Hepatocyte (in vitro differentiated cells): Measurements from ENCODE around the gene TMEM270. TPM values are rescaled to one million over a fixed set of nuclear protein-coding genes. Genes with fewer than 3 reads are reported as not detected.

Source experiments
- DNase-seq: peaks from one replicate; pipeline ENCODE4 v3.0.0-alpha.2; 2016; ENCODE audit warnings: low spot score
- H2AFZ ChIP-seq: fragments of 200-600 bp; sonication (generic); 2 replicates; pipeline ENCODE4 v1.6.0; 2016; ENCODE audit warnings: antibody characterized with exemption, mild to moderate bottlenecking
- H3K27ac ChIP-seq: fragments of 200-600 bp; sonication (generic); 2 replicates; pipeline ENCODE4 v1.5.1; 2016; ENCODE audit warnings: mild to moderate bottlenecking
- H3K27me3 ChIP-seq: fragments of 200-600 bp; sonication (generic); 2 replicates; pipeline ENCODE4 v1.6.1; 2016
- H3K36me3 ChIP-seq: fragments of 200-600 bp; sonication (generic); replicated peaks from 2 replicates; pipeline ENCODE4 v1.5.1; 2016; ENCODE audit warnings: low read depth; ENCODE audit not compliant: insufficient read depth
- H3K4me1 ChIP-seq: fragments of 200-600 bp; sonication (generic); 2 replicates; pipeline ENCODE4 v1.5.1; 2016; ENCODE audit warnings: mild to moderate bottlenecking, moderate library complexity; ENCODE audit not compliant: insufficient read depth
- H3K4me2 ChIP-seq: fragments of 200-600 bp; sonication (generic); 2 replicates; pipeline ENCODE4 v1.6.0; 2016
- H3K4me3 ChIP-seq: fragments of 200-600 bp; sonication (generic); 2 replicates; pipeline ENCODE4 v1.5.1; 2016; ENCODE audit warnings: mild to moderate bottlenecking
- H3K79me2 ChIP-seq: fragments of 200-600 bp; sonication (generic); 2 replicates; pipeline ENCODE4 v1.6.0; 2017; ENCODE audit warnings: mild to moderate bottlenecking
- H3K9me2 ChIP-seq: fragments of 200-600 bp; sonication (generic); replicated peaks from 2 replicates; pipeline ENCODE4 v1.6.0; 2017; ENCODE audit warnings: mild to moderate bottlenecking; ENCODE audit not compliant: insufficient read depth
- H3K9me3 ChIP-seq: fragments of 200-600 bp; sonication (generic); 2 replicates; pipeline ENCODE4 v1.5.1; 2016; ENCODE audit warnings: low read depth, mild to moderate bottlenecking
- H4K20me1 ChIP-seq: fragments of 200-600 bp; sonication (generic); 2 replicates; pipeline ENCODE4 v1.6.0; 2016; ENCODE audit warnings: mild to moderate bottlenecking; ENCODE audit not compliant: insufficient read depth, poor library complexity, severe bottlenecking
- CTCF ChIP-seq: fragments of 200-600 bp; sonication (generic); IDR thresholded peaks from 2 replicates; pipeline ENCODE4 v1.5.1; 2016; ENCODE audit warnings: antibody characterized with exemption, mild to moderate bottlenecking; ENCODE audit not compliant: poor library complexity
- EZH2 ChIP-seq: fragments of 200-600 bp; sonication (generic); IDR thresholded peaks from 2 replicates; pipeline ENCODE4 v1.6.1; 2016; ENCODE audit warnings: antibody characterized with exemption, mild to moderate bottlenecking, borderline replicate concordance
- EZH2phosphoT487 ChIP-seq: fragments of 200-600 bp; sonication (generic); IDR thresholded peaks from one replicate; pipeline ENCODE4 v1.6.1; 2018; ENCODE audit warnings: antibody characterized with exemption, mild to moderate bottlenecking, low read depth, moderate library complexity; ENCODE audit not compliant: unreplicated experiment, severe bottlenecking
- WGBS: methylation state at CpG from one replicate; pipeline ENCODE4 v1.1.6; 2016; ENCODE audit warnings: low lambda C conversion rate; ENCODE audit errors: missing lambda C conversion rate; 5-methylcytosine and 5-hydroxymethylcytosine counted together
- polyA plus RNA-seq: library from polyadenylated mRNA; unstranded; fragments of >200 nt; fragmentation: Nextera tagmentation; extraction: Ambion mirVana; gene quantifications from 2 replicates; pipeline ENCODE4 v1.2.1, GENCODE V29; 2016
- total RNA-seq: library from RNA; depleted of rRNA; stranded (reverse); fragments of >200 nt; gene quantifications from 2 replicates; pipeline ENCODE4 v1.2.3, GENCODE V29; 2014

The TMEM270 gene
- total and polyA plus RNA-seq, 2 experiments from 2014 or later = 0.47 to 1.1 TPM

GRCh38 chr7:73869011-73869798, 8.2 kb downstream of the TMEM270 start:
- Histone ChIP-seq H3K36me3 (no peaks in the 10 kb centered on the region), H3K9me2 (no peaks in the 10 kb centered on the region), H3K9me3 (no peaks in the 10 kb centered on the region), H3K79me2 (no peaks in the 10 kb centered on the region), H2AFZ (no peak overlapping the region), H3K4me1 (peaks cover 27% of the 10 kb centered on the region), H3K27me3 (no peaks in the 10 kb centered on the region), H3K27ac (no peak overlapping the region), H3K4me3 (no peak overlapping the region), H3K4me2 (no peak overlapping the region), H4K20me1 (no peaks in the 10 kb centered on the region)
- WGBS = 61% methylated on average over 23 of the region's 24 CpGs
- no peak for DNase-seq
- TF ChIP-seq EZH2phosphoT487 (no peak), CTCF (no peak), EZH2 (no peak)

GRCh38 chr7:73870041-73870492, 9.1 kb downstream of the TMEM270 start:
- Histone ChIP-seq H4K20me1 (no peaks in the 10 kb centered on the region), H3K27ac (peak overlapping the region; percentile 31), H3K4me3 (no peak overlapping the region), H3K79me2 (no peaks in the 10 kb centered on the region), H3K4me1 (peaks cover 27% of the 10 kb centered on the region), H3K36me3 (no peaks in the 10 kb centered on the region), H3K27me3 (no peaks in the 10 kb centered on the region), H3K9me2 (no peaks in the 10 kb centered on the region), H3K4me2 (no peak overlapping the region), H3K9me3 (no peaks in the 10 kb centered on the region), H2AFZ (no peak overlapping the region)
- WGBS = 62% methylated on average over 15 of the region's 15 CpGs
- DNase-seq = peak; percentile 44
- TF ChIP-seq EZH2 = no peak
- no peak for TF ChIP-seq CTCF
- no peak for TF ChIP-seq EZH2phosphoT487

GRCh38 chr7:73871163-73872011, 10.4 kb downstream of the TMEM270 start:
- WGBS = 57% methylated on average over 20 of the region's 20 CpGs

More at GRCh38 chr7:73871163-73872011, 10.4 kb downstream of the TMEM270 start:
- TF ChIP-seq EZH2 = no peak
- no peak for TF ChIP-seq EZH2phosphoT487
- no peak for TF ChIP-seq CTCF
- no peaks in the 10 kb centered on the region for H3K79me2 ChIP-seq
- H3K4me2 ChIP-seq = no peak overlapping the region
- H3K9me2 ChIP-seq = no peaks in the 10 kb centered on the region
- no peak overlapping the region for H3K27ac ChIP-seq
- H3K4me3 ChIP-seq = no peak overlapping the region
- no peaks in the 10 kb centered on the region for H4K20me1 ChIP-seq
- peaks cover 27% of the 10 kb centered on the region for H3K4me1 ChIP-seq
- DNase-seq = no peak
- no peaks in the 10 kb centered on the region for H3K9me3 ChIP-seq
- no peak overlapping the region for H2AFZ ChIP-seq
- no peaks in the 10 kb centered on the region for H3K36me3 ChIP-seq
- H3K27me3 ChIP-seq = no peaks in the 10 kb centered on the region
